Neural cell (in vitro differentiated cells): Measurements from ENCODE around the gene NDUFAB1. TPM values are rescaled to one million over a fixed set of nuclear protein-coding genes. Genes with fewer than 3 reads are reported as not detected.

Experiments
- H2AFZ ChIP-seq: fragments of 200-600, 300-800 bp; sonication (generic), shearing (Covaris generic); 2 replicates; pipeline ENCODE4 v1.6.0; 2014; ENCODE audit warnings: low read depth, mild to moderate bottlenecking, antibody characterized with exemption, low read length, moderate library complexity
- H3F3A ChIP-seq: fragments of 200-600 bp; shearing (Covaris generic); 2 replicates; pipeline ENCODE4 v1.6.1; 2016; ENCODE audit warnings: mild to moderate bottlenecking, moderate library complexity, mixed read lengths, antibody characterized with exemption, low read length; ENCODE audit not compliant: insufficient read depth, poor library complexity, severe bottlenecking
- H3K27ac ChIP-seq: fragments of 200-600, 300-800 bp; sonication (generic), shearing (Covaris generic); 2 replicates; pipeline ENCODE4 v1.5.1; 2014; ENCODE audit warnings: mild to moderate bottlenecking, low read length, moderate library complexity
- H3K27me3 ChIP-seq: fragments of 300-800, 200-600 bp; sonication (generic), shearing (Covaris generic); 2 replicates; pipeline ENCODE4 v1.6.0; 2014; ENCODE audit warnings: mild to moderate bottlenecking, low read depth, low read length, moderate library complexity; ENCODE audit not compliant: insufficient read depth
- H3K36me3 ChIP-seq: fragments of 300-800, 200-600 bp; sonication (generic), shearing (Covaris generic); 2 replicates; pipeline ENCODE4 v1.5.1; 2014; ENCODE audit warnings: mild to moderate bottlenecking, antibody characterized with exemption, low read length, moderate library complexity; ENCODE audit not compliant: insufficient read depth
- H3K4me2 ChIP-seq: fragments of 300-800, 200-600 bp; sonication (generic), shearing (Covaris generic); 2 replicates; pipeline ENCODE4 v1.6.0; 2014; ENCODE audit warnings: mild to moderate bottlenecking, low read length
- H3K4me3 ChIP-seq: fragments of 300-800, 200-600 bp; sonication (generic), shearing (Covaris generic); 2 replicates; pipeline ENCODE4 v1.5.1; 2014; ENCODE audit warnings: mild to moderate bottlenecking, low read length, moderate library complexity
- H3K79me2 ChIP-seq: fragments of 200-600 bp; shearing (Covaris generic); replicated peaks from 2 replicates; pipeline ENCODE4 v1.6.0; 2014; ENCODE audit warnings: mild to moderate bottlenecking, low read length, moderate library complexity; ENCODE audit not compliant: insufficient read depth
- H3K9ac ChIP-seq: fragments of 300-800, 200-600 bp; sonication (generic), shearing (Covaris generic); 2 replicates; pipeline ENCODE4 v1.6.1; 2016; ENCODE audit warnings: mild to moderate bottlenecking, low read length, mixed read lengths
- H3K9me2 ChIP-seq: fragments of 200-600 bp; shearing (Covaris generic); 2 replicates; pipeline ENCODE4 v1.6.1; 2016; ENCODE audit warnings: mild to moderate bottlenecking, low read length, mixed read lengths; ENCODE audit not compliant: insufficient read depth
- H3K9me3 ChIP-seq: fragments of 200-600, 300-800 bp; sonication (generic), shearing (Covaris generic); 2 replicates; pipeline ENCODE4 v1.6.1; 2016; ENCODE audit warnings: mild to moderate bottlenecking, mixed run types, low read length, moderate library complexity, mixed read lengths
- H4K20me1 ChIP-seq: fragments of 200-600 bp; shearing (Covaris generic); 2 replicates; pipeline ENCODE4 v1.6.1; 2016; ENCODE audit warnings: mild to moderate bottlenecking, mixed run types; ENCODE audit not compliant: insufficient read depth
- EP300 ChIP-seq: fragments of 450-650 bp; conservative IDR thresholded peaks from 2 replicates; pipeline ENCODE4 v1.6.1; 2014; ENCODE audit warnings: antibody characterized with exemption, mild to moderate bottlenecking, moderate library complexity; ENCODE audit not compliant: poor library complexity, severe bottlenecking
- EZH2 ChIP-seq: fragments of 200-600, 300-800 bp; shearing (Covaris generic), sonication (generic); IDR thresholded peaks from 2 replicates; pipeline ENCODE4 v1.6.1; 2014; ENCODE audit warnings: antibody characterized with exemption, low read length, borderline replicate concordance, mild to moderate bottlenecking; ENCODE audit not compliant: insufficient read depth, poor library complexity, severe bottlenecking
- MXI1 ChIP-seq: fragments of 450-650 bp; conservative IDR thresholded peaks from 2 replicates; pipeline ENCODE4 v1.6.1; 2014; ENCODE audit warnings: antibody characterized with exemption, mild to moderate bottlenecking; ENCODE audit not compliant: poor library complexity, severe bottlenecking
- POLR2AphosphoS5 ChIP-seq: IDR thresholded peaks from 2 replicates; pipeline ENCODE4 v1.6.1; 2012
- RAD21 ChIP-seq: fragments of 450-650 bp; conservative IDR thresholded peaks from 2 replicates; pipeline ENCODE4 v1.6.1; 2014; ENCODE audit warnings: antibody characterized with exemption, mild to moderate bottlenecking, moderate library complexity
- SMC3 ChIP-seq: fragments of 450-650 bp; conservative IDR thresholded peaks from 2 replicates; pipeline ENCODE4 v1.6.1; 2014; ENCODE audit warnings: antibody characterized with exemption, mild to moderate bottlenecking, moderate library complexity; ENCODE audit not compliant: poor library complexity
- TAF1 ChIP-seq: IDR thresholded peaks from 2 replicates; pipeline ENCODE4 v1.6.1; 2012; ENCODE audit warnings: low read depth
- polyA plus RNA-seq: library from polyadenylated mRNA; depleted of rRNA; stranded (reverse); fragments of >200 nt; gene quantifications from 2 replicates; pipeline ENCODE4 v1.2.3, GENCODE V29; 2014
- TF ChIP-seq, protein P1 (sequence below): fragments of 450-650 bp; IDR thresholded peaks from 2 replicates; pipeline ENCODE4 v1.5.1; 2014; ENCODE audit warnings: antibody characterized with exemption, mild to moderate bottlenecking, moderate library complexity; ENCODE audit not compliant: poor library complexity, severe bottlenecking
- TF ChIP-seq, protein P2 (sequence below): IDR thresholded peaks from 2 replicates; pipeline ENCODE4 v1.6.1; 2012; ENCODE audit warnings: borderline replicate concordance

The NDUFAB1 gene
- polyA plus RNA-seq, 1 donor from 2014 or later, result 492 TPM

DNA sequence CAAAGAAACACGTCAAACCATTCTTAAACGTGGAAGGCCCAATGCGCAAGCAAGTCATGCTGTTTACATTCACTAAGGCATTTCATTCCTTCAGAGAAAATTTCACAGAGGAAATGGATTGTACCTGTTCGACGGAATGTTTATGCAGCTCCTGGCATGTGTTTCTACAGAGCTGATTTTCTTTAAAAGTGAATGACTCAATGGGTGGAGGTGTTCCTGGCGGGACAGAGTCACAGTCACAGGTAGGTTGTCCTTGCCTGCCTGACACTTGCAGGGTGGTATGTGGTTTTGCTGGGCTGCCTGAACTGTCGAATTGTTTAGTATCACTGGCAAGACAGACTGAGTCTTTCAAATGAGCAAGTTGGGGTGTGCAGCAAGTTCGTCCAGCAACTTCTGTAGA, 33.4 kb upstream of the NDUFAB1 start:
- Histone ChIP-seq H3K36me3 (no peaks in the 10 kb centered on the region), H3K79me2 (no peaks in the 10 kb centered on the region), H3K9me2 (no peaks in the 10 kb centered on the region), H3K9ac (no peak overlapping the region), H3F3A (no peaks in the 10 kb centered on the region), H3K4me2 (no peak overlapping the region), H3K4me3 (no peak overlapping the region), H3K9me3 (no peaks in the 10 kb centered on the region), H2AFZ (no peak overlapping the region), H3K27ac (no peak overlapping the region), H4K20me1 (no peaks in the 10 kb centered on the region), H3K27me3 (no peaks in the 10 kb centered on the region)
- TF ChIP-seq EZH2 (no peak), EP300 (no peak)
- TF ChIP-seq, protein P1, sequence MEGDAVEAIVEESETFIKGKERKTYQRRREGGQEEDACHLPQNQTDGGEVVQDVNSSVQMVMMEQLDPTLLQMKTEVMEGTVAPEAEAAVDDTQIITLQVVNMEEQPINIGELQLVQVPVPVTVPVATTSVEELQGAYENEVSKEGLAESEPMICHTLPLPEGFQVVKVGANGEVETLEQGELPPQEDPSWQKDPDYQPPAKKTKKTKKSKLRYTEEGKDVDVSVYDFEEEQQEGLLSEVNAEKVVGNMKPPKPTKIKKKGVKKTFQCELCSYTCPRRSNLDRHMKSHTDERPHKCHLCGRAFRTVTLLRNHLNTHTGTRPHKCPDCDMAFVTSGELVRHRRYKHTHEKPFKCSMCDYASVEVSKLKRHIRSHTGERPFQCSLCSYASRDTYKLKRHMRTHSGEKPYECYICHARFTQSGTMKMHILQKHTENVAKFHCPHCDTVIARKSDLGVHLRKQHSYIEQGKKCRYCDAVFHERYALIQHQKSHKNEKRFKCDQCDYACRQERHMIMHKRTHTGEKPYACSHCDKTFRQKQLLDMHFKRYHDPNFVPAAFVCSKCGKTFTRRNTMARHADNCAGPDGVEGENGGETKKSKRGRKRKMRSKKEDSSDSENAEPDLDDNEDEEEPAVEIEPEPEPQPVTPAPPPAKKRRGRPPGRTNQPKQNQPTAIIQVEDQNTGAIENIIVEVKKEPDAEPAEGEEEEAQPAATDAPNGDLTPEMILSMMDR, result no peak

DNA sequence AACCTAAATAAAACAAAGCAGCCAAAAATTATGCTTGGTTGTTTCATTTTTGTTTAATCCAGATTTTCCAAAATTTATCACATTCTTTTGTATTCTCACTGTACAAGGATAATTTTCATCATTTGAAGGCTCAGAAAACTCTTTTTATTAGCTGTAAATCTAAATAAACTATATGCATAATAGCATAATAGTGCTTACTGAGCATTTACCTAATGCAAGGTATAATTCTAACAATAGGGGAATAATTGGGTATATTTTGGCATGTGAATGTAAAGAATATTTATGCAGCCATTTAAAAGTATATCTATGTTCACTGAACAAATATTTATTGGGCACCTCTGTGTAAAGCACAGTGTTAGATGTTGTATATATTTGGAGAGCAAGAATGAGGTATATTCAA, 28.0 kb upstream of the NDUFAB1 start:
- TF ChIP-seq POLR2AphosphoS5 (no peak), TAF1 (no peak), MXI1 (no peak)
- TF ChIP-seq, protein P1, result no peak
- no peak overlapping the region for H3K4me2 ChIP-seq
- H3K9ac ChIP-seq, result no peak overlapping the region
- no peaks in the 10 kb centered on the region for H3K9me2 ChIP-seq
- no peaks in the 10 kb centered on the region for H3K79me2 ChIP-seq
- H4K20me1 ChIP-seq, result no peaks in the 10 kb centered on the region
- H2AFZ ChIP-seq, result no peak overlapping the region
- no peaks in the 10 kb centered on the region for H3K27me3 ChIP-seq
- H3K36me3 ChIP-seq, result peaks cover 5% of the 10 kb centered on the region
- no peaks in the 10 kb centered on the region for H3F3A ChIP-seq
- no peak overlapping the region for H3K4me3 ChIP-seq
- H3K27ac ChIP-seq, result no peak overlapping the region
- no peaks in the 10 kb centered on the region for H3K9me3 ChIP-seq

DNA sequence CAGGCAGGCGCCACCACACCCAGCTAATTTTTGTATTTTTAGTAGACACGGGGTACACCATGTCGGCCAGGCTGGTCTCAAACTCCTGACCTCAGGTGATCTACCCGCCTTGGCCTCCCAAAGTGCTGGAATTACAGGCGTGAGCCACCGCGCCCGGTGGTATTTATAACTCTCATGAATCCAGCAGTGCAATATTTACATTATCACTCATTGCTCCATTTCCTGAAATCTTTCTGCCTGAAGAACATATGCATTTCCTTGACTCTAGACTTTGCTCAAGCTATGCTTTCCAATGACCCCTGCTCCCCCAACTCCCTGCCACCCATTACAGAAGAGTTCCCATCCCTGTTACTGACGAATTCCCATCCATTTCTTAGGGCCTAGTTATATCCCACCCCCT, 19.7 kb upstream of the NDUFAB1 start:
- H3K9me2 ChIP-seq, result no peaks in the 10 kb centered on the region
- no peak overlapping the region for H3K4me2 ChIP-seq
- TF ChIP-seq, protein P2, sequence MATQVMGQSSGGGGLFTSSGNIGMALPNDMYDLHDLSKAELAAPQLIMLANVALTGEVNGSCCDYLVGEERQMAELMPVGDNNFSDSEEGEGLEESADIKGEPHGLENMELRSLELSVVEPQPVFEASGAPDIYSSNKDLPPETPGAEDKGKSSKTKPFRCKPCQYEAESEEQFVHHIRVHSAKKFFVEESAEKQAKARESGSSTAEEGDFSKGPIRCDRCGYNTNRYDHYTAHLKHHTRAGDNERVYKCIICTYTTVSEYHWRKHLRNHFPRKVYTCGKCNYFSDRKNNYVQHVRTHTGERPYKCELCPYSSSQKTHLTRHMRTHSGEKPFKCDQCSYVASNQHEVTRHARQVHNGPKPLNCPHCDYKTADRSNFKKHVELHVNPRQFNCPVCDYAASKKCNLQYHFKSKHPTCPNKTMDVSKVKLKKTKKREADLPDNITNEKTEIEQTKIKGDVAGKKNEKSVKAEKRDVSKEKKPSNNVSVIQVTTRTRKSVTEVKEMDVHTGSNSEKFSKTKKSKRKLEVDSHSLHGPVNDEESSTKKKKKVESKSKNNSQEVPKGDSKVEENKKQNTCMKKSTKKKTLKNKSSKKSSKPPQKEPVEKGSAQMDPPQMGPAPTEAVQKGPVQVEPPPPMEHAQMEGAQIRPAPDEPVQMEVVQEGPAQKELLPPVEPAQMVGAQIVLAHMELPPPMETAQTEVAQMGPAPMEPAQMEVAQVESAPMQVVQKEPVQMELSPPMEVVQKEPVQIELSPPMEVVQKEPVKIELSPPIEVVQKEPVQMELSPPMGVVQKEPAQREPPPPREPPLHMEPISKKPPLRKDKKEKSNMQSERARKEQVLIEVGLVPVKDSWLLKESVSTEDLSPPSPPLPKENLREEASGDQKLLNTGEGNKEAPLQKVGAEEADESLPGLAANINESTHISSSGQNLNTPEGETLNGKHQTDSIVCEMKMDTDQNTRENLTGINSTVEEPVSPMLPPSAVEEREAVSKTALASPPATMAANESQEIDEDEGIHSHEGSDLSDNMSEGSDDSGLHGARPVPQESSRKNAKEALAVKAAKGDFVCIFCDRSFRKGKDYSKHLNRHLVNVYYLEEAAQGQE, result no peak
- TF ChIP-seq POLR2AphosphoS5, result no peak
- no peak for TF ChIP-seq EP300
- TF ChIP-seq, protein P1, result no peak
- no peak for TF ChIP-seq RAD21
- no peak for TF ChIP-seq SMC3
- TF ChIP-seq MXI1, result no peak
- no peak for TF ChIP-seq TAF1
- no peak for TF ChIP-seq EZH2
- H3K9ac ChIP-seq, result no peak overlapping the region
- no peak overlapping the region for H3K27ac ChIP-seq
- H3K4me3 ChIP-seq, result no peak overlapping the region
- no peaks in the 10 kb centered on the region for H3F3A ChIP-seq
- H3K79me2 ChIP-seq, result no peaks in the 10 kb centered on the region
- no peaks in the 10 kb centered on the region for H4K20me1 ChIP-seq
- H3K27me3 ChIP-seq, result no peaks in the 10 kb centered on the region
- no peak overlapping the region for H2AFZ ChIP-seq
- H3K9me3 ChIP-seq, result no peaks in the 10 kb centered on the region
- H3K36me3 ChIP-seq, result no peaks in the 10 kb centered on the region
